NCI-H446 treated with DMSO at 0.1 percent for 48 hours (cell line): ENCODE data around the gene MKX.

Experiments
- DNase-seq: peaks from one replicate; lab custom pipeline; 2025; lab: John Stamatoyannopoulos, UW

MKX gene

GRCh38 chr10:27745732-27746396 lies at the start of gene MKX:
TSS of gene MKX (minus strand) at chr10:27745819. CDS start at chr10:27743415, 2,404 bp downstream.
- DNase-seq, result no peak

GRCh38 chr10:27794157-27794556 lies 48.5 kb upstream of the MKX start:
- DNase-seq, result no peak

GRCh38 chr10:27792216-27792615 lies 46.6 kb upstream of the MKX start:
- no peak for DNase-seq

GRCh38 chr10:27784272-27784671 lies 38.7 kb upstream of the MKX start:
- DNase-seq, result no peak

GRCh38 chr10:27783660-27784059 lies 38.0 kb upstream of the MKX start:
- DNase-seq, result no peak

- no peak for DNase-seq
Observed at GRCh38 chr10:27779462-27780015, 33.9 kb upstream of the MKX start.

GRCh38 chr10:27774831-27775230 lies 29.2 kb upstream of the MKX start:
- DNase-seq, result no peak

- no peak for DNase-seq
Observed at GRCh38 chr10:27771231-27771630, 25.6 kb upstream of the MKX start.

- no peak for DNase-seq
Observed at GRCh38 chr10:27770181-27770580, 24.6 kb upstream of the MKX start.

GRCh38 chr10:27760867-27761266 lies 15.2 kb upstream of the MKX start:
- no peak for DNase-seq

GRCh38 chr10:27759483-27760272 lies 14.1 kb upstream of the MKX start:
- no peak for DNase-seq

- no peak for DNase-seq
Observed at GRCh38 chr10:27752673-27753237, 7.1 kb upstream of the MKX start.

- DNase-seq, result no peak
Observed at GRCh38 chr10:27748601-27749000, 3.0 kb upstream of the MKX start.

- no peak for DNase-seq
Observed at GRCh38 chr10:27747096-27747451, 1.5 kb upstream of the MKX start.

- no peak for DNase-seq
Observed at GRCh38 chr10:27746397-27747095, 927 bp upstream of the MKX start.

GRCh38 chr10:27744802-27745731 lies 552 bp downstream of the MKX start:
- no peak for DNase-seq

GRCh38 chr10:27743877-27744801 lies 1.5 kb downstream of the MKX start:
- DNase-seq, result no peak

GRCh38 chr10:27743012-27743876 lies 2.4 kb downstream of the MKX start:
- no peak for DNase-seq
